ENCODE measurements around the gene PLSCR3. TPM values are rescaled to one million over a fixed set of nuclear protein-coding genes. Genes with fewer than 3 reads are reported as not detected.

Gene PLSCR3
- total RNA-seq, 2 donors from 2014 or later, result 13.2 to 15.8 TPM

- peaks cover 30% of the 10 kb centered on the region for H3K4me1 ChIP-seq
- H3K36me3 ChIP-seq (replicated peaks in 1 of 2; ENCODE audit: insufficient read depth in 1 of 2, low read depth in 2 of 2), result no peaks in the 10 kb centered on the region
- no peak overlapping the region for H3K27ac ChIP-seq
- H3K9me3 ChIP-seq, result no peaks in the 10 kb centered on the region
- intact Hi-C loops (cut with DNase I), result no loop called here
- no peak for ATAC-seq
- DNase-seq, result no peak
- no peak for TF ChIP-seq CTCF (IDR thresholded peaks at IDR 0.05)
- no peak for TF ChIP-seq POLR2A (IDR thresholded peaks at IDR 0.05)
- H3K4me3 ChIP-seq, result no peak overlapping the region
- 56 to 68% methylated on average over 2 of the region's 2 CpGs for WGBS, 2 donors
- H3K27me3 ChIP-seq, result no peaks in the 10 kb centered on the region
Observed at GRCh38 chr17:7357381-7357780, 36.9 kb downstream of the PLSCR3 start.

- ATAC-seq, result no peak
- TF ChIP-seq CTCF (IDR thresholded peaks at IDR 0.05) (no peak), POLR2A (IDR thresholded peaks at IDR 0.05) (no peak)
- intact Hi-C loops (cut with DNase I), result no loop called here
- Histone ChIP-seq H3K4me1 (peaks cover 31% of the 10 kb centered on the region), H3K4me3 (no peak overlapping the region), H3K36me3 (replicated peaks in 1 of 2; ENCODE audit: insufficient read depth in 1 of 2, low read depth in 2 of 2) (no peaks in the 10 kb centered on the region), H3K27me3 (no peaks in the 10 kb centered on the region), H3K27ac (no peak overlapping the region), H3K9me3 (no peaks in the 10 kb centered on the region)
- no peak for DNase-seq
- WGBS, 2 donors, result 60 to 77% methylated on average over 8 of the region's 8 CpGs
Observed at GRCh38 chr17:7356756-7357155, 37.6 kb downstream of the PLSCR3 start.

DNA sequence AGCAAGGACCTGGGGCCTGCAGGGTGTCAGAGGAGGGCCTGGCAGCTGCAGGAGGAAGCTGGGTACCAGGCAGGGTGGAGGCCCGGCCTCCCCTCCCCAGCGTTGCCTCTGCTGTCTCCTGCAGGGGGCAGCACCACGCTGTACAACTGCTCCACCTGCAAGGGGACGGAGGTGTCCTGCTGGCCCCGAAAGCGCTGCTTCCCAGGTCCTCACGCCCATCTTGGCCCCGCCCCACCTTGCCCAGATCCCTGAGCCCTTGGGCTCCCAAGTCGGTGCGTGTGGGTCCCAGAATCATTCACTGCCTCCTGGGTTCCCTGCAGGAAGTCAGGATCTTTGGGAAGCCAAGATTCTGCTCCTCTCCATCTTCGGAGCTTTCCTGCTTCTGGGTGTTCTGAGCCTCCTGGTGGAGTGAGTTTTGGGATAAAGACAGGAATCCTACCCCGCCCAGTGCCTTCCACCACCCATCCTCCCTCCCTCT lies 38.2 kb downstream of the PLSCR3 start:
- DNase-seq, result peak; percentile 86 to 89 (median 88)
- Histone ChIP-seq H3K27ac (no peak overlapping the region), H3K4me1 (peaks cover 34% of the 10 kb centered on the region), H3K9me3 (no peaks in the 10 kb centered on the region), H3K27me3 (no peaks in the 10 kb centered on the region), H3K36me3 (replicated peaks in 1 of 2; ENCODE audit: insufficient read depth in 1 of 2, low read depth in 2 of 2) (no peaks in the 10 kb centered on the region), H3K4me3 (no peak overlapping the region)
- no peak for TF ChIP-seq POLR2A (IDR thresholded peaks at IDR 0.05)
- peak; percentile 76 to 95 (median 91) for TF ChIP-seq CTCF (IDR thresholded peaks at IDR 0.05)
- WGBS, 2 donors, result 5 to 13% methylated on average over 4 to 12 of the region's 12 CpGs
- intact Hi-C loops (cut with DNase I), result no loop called here
- peak; percentile 38 for ATAC-seq

GRCh38 chr17:7355573-7355972 lies 38.8 kb downstream of the PLSCR3 start:
- no peak for DNase-seq
- Histone ChIP-seq H3K27me3 (no peaks in the 10 kb centered on the region), H3K27ac (no peak overlapping the region), H3K9me3 (no peaks in the 10 kb centered on the region), H3K4me3 (no peak overlapping the region), H3K36me3 (replicated peaks in 1 of 2; ENCODE audit: insufficient read depth in 1 of 2, low read depth in 2 of 2) (no peaks in the 10 kb centered on the region), H3K4me1 (peaks cover 39% of the 10 kb centered on the region)
- no peak for TF ChIP-seq POLR2A (IDR thresholded peaks at IDR 0.05)
- TF ChIP-seq CTCF (IDR thresholded peaks at IDR 0.05), result no peak
- 67 to 81% methylated on average over 8 of the region's 8 CpGs for WGBS, 2 donors
- ATAC-seq, result no peak
- intact Hi-C loops (cut with DNase I), result no loop called here

GRCh38 chr17:7355053-7355452 lies 39.3 kb downstream of the PLSCR3 start, which contains the start of gene TMEM95:
Gene TMEM95, plus strand, starts transcription at chr17:7355156. Its CDS starts 49 bp downstream, at chr17:7355205.
- ATAC-seq (no peak), DNase-seq (no peak)
- H3K27ac ChIP-seq, result no peak within 1 kb of the TSS
- H3K4me3 ChIP-seq, result no peak within 1 kb of the TSS
- H3K9me3 ChIP-seq, result no peaks in the 10 kb centered on the region
- peaks cover 43% of the 10 kb centered on the region for H3K4me1 ChIP-seq
- intact Hi-C loops (cut with DNase I), result no loop called here
- WGBS, 2 donors, result 56% methylated on average over 10 of the region's 10 CpGs; no CpG with 5 or more reads in 1 of the 2 donors
- no peaks in the 10 kb centered on the region for H3K36me3 ChIP-seq (replicated peaks in 1 of 2; ENCODE audit: insufficient read depth in 1 of 2, low read depth in 2 of 2)
- H3K27me3 ChIP-seq, result no peaks in the 10 kb centered on the region
- TF ChIP-seq POLR2A (IDR thresholded peaks at IDR 0.05), result no peak
- no peak for TF ChIP-seq CTCF (IDR thresholded peaks at IDR 0.05)
